ENCODE data around the gene HDAC11.
"Not testable (repeated sequence)": the region's sequence is repeated elsewhere in the genome, so short reads cannot be mapped to it uniquely, and the experiment has no call there.

Gene HDAC11

GRCh38 chr3:13493867-13494441 lies 13.8 kb downstream of the HDAC11 start:
- no peak for DNase-seq (ENCODE audit: low spot score)

- DNase-seq (ENCODE audit: low spot score) = no peak
Observed at GRCh38 chr3:13494463-13495350, 14.6 kb downstream of the HDAC11 start.

GRCh38 chr3:13495351-13495813 lies 15.3 kb downstream of the HDAC11 start:
- DNase-seq (ENCODE audit: low spot score) = no peak

- DNase-seq (ENCODE audit: low spot score) = peak; percentile 71
Observed at GRCh38 chr3:13495921-13496723, 16.0 kb downstream of the HDAC11 start.

GRCh38 chr3:13496879-13497278 lies 16.8 kb downstream of the HDAC11 start:
- DNase-seq (ENCODE audit: low spot score) = no peak

- no peak for DNase-seq (ENCODE audit: low spot score)
Observed at GRCh38 chr3:13497386-13497785, 17.3 kb downstream of the HDAC11 start.

- no peak for DNase-seq (ENCODE audit: low spot score)
Observed at GRCh38 chr3:13498354-13499060, 18.4 kb downstream of the HDAC11 start.

GRCh38 chr3:13499246-13499645 lies 19.1 kb downstream of the HDAC11 start:
- not testable (repeated sequence) for DNase-seq (ENCODE audit: low spot score)

GRCh38 chr3:13500133-13500885 lies 20.2 kb downstream of the HDAC11 start:
- no peak for DNase-seq (ENCODE audit: low spot score)

- no peak for DNase-seq (ENCODE audit: low spot score)
Observed at GRCh38 chr3:13501056-13501455, 20.9 kb downstream of the HDAC11 start.

- DNase-seq (ENCODE audit: low spot score) = no peak
Observed at GRCh38 chr3:13501521-13501920, 21.4 kb downstream of the HDAC11 start.

- no peak for DNase-seq (ENCODE audit: low spot score)
Observed at GRCh38 chr3:13501958-13502790, 22.1 kb downstream of the HDAC11 start.

- no peak for DNase-seq (ENCODE audit: low spot score)
Observed at GRCh38 chr3:13502791-13503060, 22.6 kb downstream of the HDAC11 start.

- DNase-seq (ENCODE audit: low spot score) = no peak
Observed at GRCh38 chr3:13504161-13504831, 24.2 kb downstream of the HDAC11 start.

- DNase-seq (ENCODE audit: low spot score) = no peak
Observed at GRCh38 chr3:13505147-13506130, 25.3 kb downstream of the HDAC11 start.

GRCh38 chr3:13506239-13506638 lies 26.1 kb downstream of the HDAC11 start:
- DNase-seq (ENCODE audit: low spot score) = no peak

- no peak for DNase-seq (ENCODE audit: low spot score)
Observed at GRCh38 chr3:13506680-13507079, 26.6 kb downstream of the HDAC11 start.

- DNase-seq (ENCODE audit: low spot score) = no peak
Observed at GRCh38 chr3:13507247-13507569, 27.1 kb downstream of the HDAC11 start.
